Suprapubic skin (tissue), 4 donors: Measurements from ENCODE around the gene TRIM46.
A peak's percentile ranks its signal among the peaks of the same experiment; 100 is the strongest.

Source experiments
- CTCF ChIP-seq, 2 donors: fragments of 200-600 bp in 1 of 2; fragments of 450-650 bp in 1 of 2; sonication (generic) in 1 of 2; IDR thresholded peaks; one replicate each; pipeline ENCODE4 v1.5.1; 2016 to 2019; ENCODE audit warnings: antibody characterized with exemption in 2 of 2, mild to moderate bottlenecking in 1 of 2, moderate library complexity in 1 of 2
- EP300 ChIP-seq: sonication (generic); formaldehyde crosslinking; IDR thresholded peaks from one replicate; pipeline ENCODE4 v1.6.1; 2017; ENCODE audit warnings: antibody characterized with exemption
- POLR2A ChIP-seq, 2 donors: fragments of 450-650 bp; IDR thresholded peaks; one replicate each; pipeline ENCODE4 v1.6.1; 2017; ENCODE audit warnings: antibody characterized with exemption in 2 of 2, mild to moderate bottlenecking in 2 of 2, moderate library complexity in 2 of 2
- POLR2AphosphoS5 ChIP-seq, 3 donors: sonication (generic); formaldehyde crosslinking; IDR thresholded peaks; one replicate each; pipeline ENCODE4 v1.6.1; 2017; ENCODE audit warnings: antibody characterized with exemption in 3 of 3

- TF ChIP-seq CTCF (IDR thresholded peaks at IDR 0.05) (no peak), POLR2A (IDR thresholded peaks at IDR 0.05) (peak in 1 of 2 donors; percentile 4), EP300 (no peak), POLR2AphosphoS5 (IDR thresholded peaks at IDR 0.05) (peak; percentile 32 to 54 (median 54))
These were observed 38.7 kb upstream of the TRIM46 start for GRCh38 chr1:155134880-155135414.
